ENCODE measurements around the gene MATK.

The MATK gene

DNA sequence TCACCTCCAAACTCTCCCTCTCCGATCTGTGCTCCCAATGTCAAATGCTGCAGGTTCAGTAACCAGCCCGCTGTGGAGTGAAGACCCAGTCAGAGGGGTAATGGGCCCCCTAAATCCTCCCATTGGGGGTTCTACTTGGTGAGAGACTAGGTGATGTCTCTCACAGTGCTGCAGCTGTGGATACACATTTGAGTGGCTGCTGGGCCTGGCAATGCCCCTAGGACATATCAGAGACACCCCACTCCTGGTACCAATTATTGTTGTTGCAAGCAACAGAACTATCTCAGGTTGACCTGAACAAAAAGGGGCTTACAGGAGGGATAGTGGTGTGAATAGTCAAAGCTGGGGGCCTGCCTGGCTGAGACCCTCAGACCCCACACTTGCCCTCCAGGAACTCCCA is 4.6 kb downstream of the MATK start:
- H3K4me3 ChIP-seq, result no peak overlapping the region
- no peak overlapping the region for H3K27ac ChIP-seq
- H3K9me3 ChIP-seq (ENCODE audit: low read depth, low read length), result no peaks in the 10 kb centered on the region
- no peak for DNase-seq (ENCODE audit: low read depth, low spot score)
- no peak overlapping the region for H3K9ac ChIP-seq (ENCODE audit: insufficient read length)
- no peaks in the 10 kb centered on the region for H3K36me3 ChIP-seq (ENCODE audit: insufficient read depth, low read length)
- TF ChIP-seq FOXP2 (optimal IDR thresholded peaks at IDR 0.05; ENCODE audit: control extremely low read depth, extremely low read length, insufficient read depth) (no peak), POLR2AphosphoS5 (IDR thresholded peaks at IDR 0.05; ENCODE audit: borderline replicate concordance, low read depth, low read length) (no peak; the same call in 1 of the 2 replicates), EZH2 (IDR thresholded peaks at IDR 0.05) (no peak)

DNA sequence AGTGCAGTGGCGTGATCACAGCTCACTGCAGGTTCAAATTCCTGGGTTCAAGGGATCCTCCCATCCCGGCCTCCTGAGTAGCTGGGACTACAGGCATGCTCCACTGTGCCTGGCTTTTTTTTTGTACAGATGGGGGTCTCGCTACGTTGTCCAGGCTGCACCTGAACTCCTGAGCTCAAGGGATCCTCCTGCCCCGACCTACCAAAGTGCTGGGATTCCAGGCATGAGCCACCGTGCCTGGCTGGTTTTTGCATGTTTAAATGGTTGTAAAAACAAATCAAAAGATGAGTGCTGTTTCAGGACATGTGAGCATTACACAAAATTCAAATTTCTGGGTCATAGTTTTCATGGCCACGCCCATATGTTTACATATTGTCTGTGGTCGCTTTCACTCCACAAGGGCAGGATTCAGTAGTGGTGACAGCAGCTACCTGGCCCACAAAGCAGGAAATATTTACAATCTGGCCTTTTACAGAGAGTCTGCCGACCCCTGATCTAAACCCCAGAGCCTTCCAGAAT is 5.3 kb downstream of the MATK start:
- no peak for TF ChIP-seq FOXP2 (optimal IDR thresholded peaks at IDR 0.05; ENCODE audit: control extremely low read depth, extremely low read length, insufficient read depth)
- Histone ChIP-seq H3K9me3 (ENCODE audit: low read depth, low read length) (no peaks in the 10 kb centered on the region), H3K4me3 (no peak overlapping the region), H3K9ac (ENCODE audit: insufficient read length) (no peak overlapping the region), H3K36me3 (ENCODE audit: insufficient read depth, low read length) (no peaks in the 10 kb centered on the region), H3K27ac (no peak overlapping the region)
- no peak for DNase-seq (ENCODE audit: low read depth, low spot score)

DNA sequence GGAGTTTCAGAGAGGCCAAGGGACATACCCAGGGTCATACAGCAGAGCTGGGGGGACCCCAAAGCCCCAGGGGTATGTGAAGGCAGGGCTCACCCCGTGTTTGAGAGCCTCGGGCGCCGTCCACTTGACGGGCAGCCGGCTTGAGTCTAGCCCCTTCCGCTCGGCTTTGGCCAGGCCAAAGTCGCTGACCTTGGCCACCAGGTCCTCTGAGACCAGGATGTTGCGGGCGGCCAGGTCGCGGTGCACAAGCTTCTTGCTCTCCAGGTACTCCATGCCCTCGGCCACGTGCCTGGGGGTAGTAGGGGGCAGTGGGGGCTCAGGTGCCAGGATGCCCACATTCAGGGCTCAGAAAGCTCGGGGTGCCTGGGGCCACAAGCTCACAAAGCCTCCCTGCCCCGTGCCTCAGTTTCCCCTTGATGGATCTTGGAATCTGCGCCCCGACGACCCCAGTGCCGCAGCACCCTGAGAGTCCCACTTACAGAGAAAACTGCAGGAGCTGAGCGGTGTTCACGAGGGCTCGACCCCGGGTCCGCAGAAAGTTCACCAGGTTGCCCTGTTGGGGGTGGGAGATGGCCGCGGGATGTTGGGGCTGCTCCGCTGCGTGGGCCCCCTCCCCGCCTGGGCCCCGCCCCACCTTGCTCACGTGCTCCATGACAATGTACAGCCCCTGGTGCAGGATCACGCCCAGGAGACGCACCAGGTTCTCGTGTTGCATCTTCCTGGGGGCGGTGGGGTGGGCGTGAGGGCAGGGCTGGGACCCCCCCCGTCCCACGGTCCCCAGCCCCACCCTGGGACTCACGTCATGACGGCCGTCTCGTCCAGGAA is 7.1 kb downstream of the MATK start:
- TF ChIP-seq POLR2AphosphoS5 (IDR thresholded peaks at IDR 0.05; ENCODE audit: borderline replicate concordance, low read depth, low read length) (no peak), EZH2 (IDR thresholded peaks at IDR 0.05) (no peak), FOXP2 (optimal IDR thresholded peaks at IDR 0.05; ENCODE audit: control extremely low read depth, extremely low read length, insufficient read depth) (no peak)
- Histone ChIP-seq H3K9me3 (ENCODE audit: low read depth, low read length) (no peaks in the 10 kb centered on the region), H3K4me3 (no peak overlapping the region), H3K9ac (ENCODE audit: insufficient read length) (no peak overlapping the region), H3K27ac (no peak overlapping the region), H3K36me3 (ENCODE audit: insufficient read depth, low read length) (no peaks in the 10 kb centered on the region)
- DNase-seq (ENCODE audit: low read depth, low spot score), result no peak

DNA sequence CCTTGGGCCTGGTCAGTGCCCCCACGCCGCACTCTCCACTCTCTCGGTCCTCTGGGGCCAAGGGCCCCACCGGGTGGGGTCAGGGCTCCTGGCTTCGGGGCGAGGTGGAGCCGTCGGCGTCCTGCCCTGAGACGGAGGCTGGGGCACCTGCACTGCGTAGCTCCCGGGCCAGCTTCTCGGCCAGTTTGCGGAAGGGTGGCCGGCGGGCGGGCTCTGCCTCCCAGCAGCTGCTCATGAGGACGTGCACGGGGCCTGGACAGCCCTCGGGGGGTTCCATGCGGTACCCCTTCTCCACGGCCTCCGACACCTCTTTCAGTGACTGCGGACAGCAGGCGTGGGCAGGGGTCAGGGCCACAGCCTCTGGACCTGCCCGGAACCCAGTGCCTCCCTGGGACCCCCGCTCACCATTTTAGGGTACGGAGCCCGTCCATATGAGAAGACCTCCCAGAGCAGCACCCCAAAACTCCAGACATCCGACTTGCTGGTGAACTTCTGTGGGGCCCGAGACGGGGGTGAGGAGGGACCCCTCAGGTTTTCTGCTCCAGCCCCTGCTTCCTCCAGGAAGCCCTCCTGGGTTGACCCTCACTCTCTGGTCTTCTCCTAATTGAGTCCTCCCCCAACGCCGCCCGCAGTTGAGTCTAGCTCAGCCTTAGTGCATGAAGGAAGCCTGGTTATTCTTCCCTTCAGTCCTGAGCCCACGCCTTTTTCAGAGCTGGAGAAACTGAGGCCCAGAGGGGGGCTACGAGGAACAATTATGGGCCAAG is 7.9 kb downstream of the MATK start:
- TF ChIP-seq FOXP2 (optimal IDR thresholded peaks at IDR 0.05; ENCODE audit: control extremely low read depth, extremely low read length, insufficient read depth), result no peak
- no peak for TF ChIP-seq EZH2 (IDR thresholded peaks at IDR 0.05)
- no peak for TF ChIP-seq POLR2AphosphoS5 (IDR thresholded peaks at IDR 0.05; ENCODE audit: borderline replicate concordance, low read depth, low read length)
- no peak overlapping the region for H3K27ac ChIP-seq
- H3K9ac ChIP-seq (ENCODE audit: insufficient read length), result no peak overlapping the region
- no peaks in the 10 kb centered on the region for H3K36me3 ChIP-seq (ENCODE audit: insufficient read depth, low read length)
- no peak overlapping the region for H3K4me3 ChIP-seq
- DNase-seq (ENCODE audit: low read depth, low spot score), result no peak
- no peaks in the 10 kb centered on the region for H3K9me3 ChIP-seq (ENCODE audit: low read depth, low read length)

DNA sequence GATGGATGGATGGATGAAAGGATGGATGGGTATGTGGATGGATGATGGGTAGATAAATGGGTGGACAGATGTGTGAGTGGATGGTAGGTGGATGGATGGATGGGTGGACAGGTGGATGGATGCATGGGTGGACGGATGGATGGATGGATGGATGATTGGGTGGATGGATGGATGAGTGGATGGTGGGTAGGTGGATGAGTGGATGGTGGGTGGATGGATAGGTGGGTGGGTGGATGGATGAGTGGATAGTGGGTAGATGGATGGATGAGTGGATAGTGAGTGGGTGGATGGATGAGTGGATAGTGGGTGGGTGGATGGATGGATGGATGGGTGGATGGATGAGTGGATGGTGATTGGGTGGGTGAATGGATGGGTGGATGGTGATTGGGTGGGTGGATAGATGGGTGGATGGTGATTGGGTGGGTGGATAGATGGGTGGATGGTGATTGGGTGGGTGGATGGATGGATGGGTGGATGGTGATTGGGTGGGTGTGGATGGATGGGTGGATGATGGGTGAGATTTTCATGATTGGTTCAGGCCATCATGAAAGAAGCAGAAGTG is 9.6 kb downstream of the MATK start:
- Histone ChIP-seq H3K9ac (ENCODE audit: insufficient read length) (no peak overlapping the region), H3K4me3 (no peak overlapping the region), H3K36me3 (ENCODE audit: insufficient read depth, low read length) (no peaks in the 10 kb centered on the region), H3K27ac (no peak overlapping the region), H3K9me3 (ENCODE audit: low read depth, low read length) (no peaks in the 10 kb centered on the region)
- no peak for TF ChIP-seq FOXP2 (optimal IDR thresholded peaks at IDR 0.05; ENCODE audit: control extremely low read depth, extremely low read length, insufficient read depth)
- TF ChIP-seq EZH2 (IDR thresholded peaks at IDR 0.05), result no peak
- TF ChIP-seq POLR2AphosphoS5 (IDR thresholded peaks at IDR 0.05; ENCODE audit: borderline replicate concordance, low read depth, low read length), result no peak
- no peak for DNase-seq (ENCODE audit: low read depth, low spot score)

DNA sequence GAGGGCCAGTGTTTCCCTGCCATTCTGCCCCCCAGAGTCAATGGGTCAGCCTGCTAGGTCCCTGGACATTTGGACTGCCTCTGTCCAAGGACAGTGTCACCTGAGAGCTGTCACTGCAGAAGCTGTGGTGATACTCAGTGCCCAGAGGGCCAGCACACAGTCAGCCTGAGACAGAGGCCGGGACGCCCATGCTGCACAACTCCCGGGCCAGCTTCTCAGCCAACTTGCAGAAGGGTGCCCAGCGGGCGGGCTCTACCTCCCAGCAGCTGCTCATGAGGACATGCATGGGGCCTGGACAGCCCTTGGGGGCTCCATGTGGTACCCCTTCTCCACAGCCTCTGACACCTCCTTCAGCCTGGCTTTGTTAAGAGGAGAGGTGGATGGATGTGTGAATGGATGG is 10.3 kb downstream of the MATK start:
- Histone ChIP-seq H3K36me3 (ENCODE audit: insufficient read depth, low read length) (no peaks in the 10 kb centered on the region), H3K9ac (ENCODE audit: insufficient read length) (no peak overlapping the region), H3K4me3 (no peak overlapping the region), H3K27ac (no peak overlapping the region), H3K9me3 (ENCODE audit: low read depth, low read length) (no peaks in the 10 kb centered on the region)
- DNase-seq (ENCODE audit: low read depth, low spot score), result no peak
- TF ChIP-seq POLR2AphosphoS5 (IDR thresholded peaks at IDR 0.05; ENCODE audit: borderline replicate concordance, low read depth, low read length) (no peak), EZH2 (IDR thresholded peaks at IDR 0.05) (no peak), FOXP2 (optimal IDR thresholded peaks at IDR 0.05; ENCODE audit: control extremely low read depth, extremely low read length, insufficient read depth) (no peak)

DNA sequence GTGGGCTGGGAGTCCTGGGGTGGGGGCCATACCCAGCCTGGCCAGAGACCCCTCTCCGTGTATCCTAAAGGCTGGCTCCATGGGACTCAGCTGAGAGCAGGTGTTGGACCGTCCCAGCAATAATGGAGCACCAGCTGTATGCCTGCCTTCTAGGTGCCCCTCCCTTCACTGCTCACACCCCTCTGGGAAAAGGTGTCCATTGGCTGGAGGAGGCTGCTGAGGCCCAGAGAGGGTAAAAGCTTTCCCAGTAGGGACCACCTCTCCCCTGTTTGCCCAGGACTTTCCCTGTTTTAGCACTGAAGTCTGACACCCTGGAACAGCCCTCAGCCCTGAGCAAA is 10.8 kb downstream of the MATK start:
- DNase-seq (ENCODE audit: low read depth, low spot score), result no peak
- no peaks in the 10 kb centered on the region for H3K36me3 ChIP-seq (ENCODE audit: insufficient read depth, low read length)
- TF ChIP-seq FOXP2 (optimal IDR thresholded peaks at IDR 0.05; ENCODE audit: control extremely low read depth, extremely low read length, insufficient read depth) (no peak), EZH2 (IDR thresholded peaks at IDR 0.05) (no peak), POLR2AphosphoS5 (IDR thresholded peaks at IDR 0.05; ENCODE audit: borderline replicate concordance, low read depth, low read length) (no peak)
- no peak overlapping the region for H3K27ac ChIP-seq
- H3K9ac ChIP-seq (ENCODE audit: insufficient read length), result no peak overlapping the region
- no peak overlapping the region for H3K4me3 ChIP-seq
- no peaks in the 10 kb centered on the region for H3K9me3 ChIP-seq (ENCODE audit: low read depth, low read length)

DNA sequence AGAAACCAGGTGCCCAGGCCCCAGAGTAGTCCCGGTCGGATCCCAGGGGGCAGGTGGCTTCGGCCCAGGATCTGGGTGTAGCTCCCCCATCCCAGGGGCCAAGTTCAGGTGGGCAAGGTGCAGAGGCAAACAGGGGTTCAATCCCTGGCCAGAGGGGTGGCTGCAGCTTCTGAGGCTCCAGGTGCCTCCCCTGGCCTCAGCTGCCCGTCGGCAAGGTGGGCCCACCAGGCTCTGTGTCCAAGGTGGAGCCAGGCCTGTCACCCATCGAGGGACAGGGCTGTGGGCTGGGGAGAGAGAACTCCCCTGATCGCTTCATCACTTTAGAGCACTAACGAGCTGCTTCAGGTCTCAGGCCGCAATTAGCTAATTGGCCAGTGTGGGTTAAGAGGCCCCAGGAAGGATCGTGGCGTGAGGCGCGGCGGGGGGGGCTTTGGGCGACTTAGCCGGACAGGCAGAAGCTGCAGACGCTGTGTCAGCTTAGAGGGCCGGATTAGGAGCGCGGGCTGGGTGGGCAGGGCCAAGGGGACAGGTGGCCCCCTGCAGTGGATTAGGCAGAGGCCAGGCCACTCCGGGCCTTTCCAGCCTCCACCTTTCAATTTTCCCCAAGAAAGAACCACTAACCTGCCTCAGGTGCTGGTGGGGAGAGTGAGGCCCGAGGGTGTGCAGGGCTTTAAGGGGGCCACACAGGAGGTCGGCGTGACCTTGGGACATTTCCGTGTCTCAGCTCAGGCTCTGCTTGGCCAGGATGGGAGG is 11.4 kb downstream of the MATK start:
- Histone ChIP-seq H3K27ac (no peak overlapping the region), H3K4me3 (no peak overlapping the region), H3K9me3 (ENCODE audit: low read depth, low read length) (no peaks in the 10 kb centered on the region), H3K36me3 (ENCODE audit: insufficient read depth, low read length) (no peaks in the 10 kb centered on the region), H3K9ac (ENCODE audit: insufficient read length) (no peak overlapping the region)
- no peak for DNase-seq (ENCODE audit: low read depth, low spot score)
- TF ChIP-seq POLR2AphosphoS5 (IDR thresholded peaks at IDR 0.05; ENCODE audit: borderline replicate concordance, low read depth, low read length) (no peak), FOXP2 (optimal IDR thresholded peaks at IDR 0.05; ENCODE audit: control extremely low read depth, extremely low read length, insufficient read depth) (no peak), EZH2 (IDR thresholded peaks at IDR 0.05) (no peak)
